ENCODE data around the gene NCOR2. TPM values are rescaled to one million over a fixed set of nuclear protein-coding genes. Genes with fewer than 3 reads are reported as not detected.

The NCOR2 gene
- total RNA-seq, 3 donors from 2014 or later, result 127 to 160 (median 135) TPM

DNA sequence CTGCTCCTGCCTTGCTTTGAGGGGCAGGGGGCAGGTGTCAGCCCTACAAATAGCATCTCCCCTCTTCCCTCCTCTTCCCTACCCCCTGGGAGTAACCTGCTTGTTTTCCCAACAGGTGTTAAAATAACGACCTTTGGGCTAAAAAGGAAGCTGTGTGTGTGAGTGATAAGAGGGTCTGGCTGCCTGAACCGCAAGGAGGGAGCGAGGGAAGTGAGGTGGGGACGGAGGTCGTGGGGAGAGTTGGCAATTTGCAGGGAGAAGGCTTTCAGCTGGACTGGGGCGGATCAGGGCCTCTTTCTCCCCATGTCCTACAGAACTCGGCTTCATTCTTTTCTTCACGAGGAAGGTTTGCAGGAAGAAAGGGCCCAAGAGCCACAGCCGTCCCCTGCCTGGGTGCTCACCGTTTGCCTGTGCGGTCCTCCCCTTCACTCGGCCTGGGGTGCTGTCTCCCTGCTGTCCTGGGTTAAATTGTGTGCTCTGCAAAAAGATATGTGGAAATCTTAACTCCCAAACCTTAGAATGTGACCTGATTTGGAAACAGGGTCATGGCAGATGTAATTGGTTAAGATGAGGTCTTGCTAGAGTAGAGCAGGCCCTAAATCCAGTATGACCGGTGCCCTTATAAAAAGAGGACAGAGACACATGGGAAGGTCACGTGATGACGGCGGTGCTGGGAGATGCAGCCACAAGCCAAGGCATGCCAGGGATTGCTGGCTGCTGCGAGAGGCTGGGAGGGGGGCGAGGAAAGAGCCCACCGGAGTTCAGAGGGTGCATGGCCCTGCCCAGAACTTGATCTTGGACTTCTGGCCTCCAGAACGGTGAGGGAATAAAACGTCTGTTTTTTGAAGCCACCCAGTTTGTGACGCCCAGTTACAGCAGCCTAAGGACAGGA, 38.7 kb upstream of the NCOR2 start:
- Mint-ChIP-seq H3K4me3 (no peak overlapping the region), H3K9me3 (no peaks in the 10 kb centered on the region), H3K36me3 (ENCODE audit: insufficient read depth) (no peaks in the 10 kb centered on the region), H3K4me1 (ENCODE audit: low read depth) (peaks cover 29% of the 10 kb centered on the region), H3K27me3 (ENCODE audit: low read depth) (peaks cover 8% of the 10 kb centered on the region)
- ATAC-seq (no peak), DNase-seq (no peak)

DNA sequence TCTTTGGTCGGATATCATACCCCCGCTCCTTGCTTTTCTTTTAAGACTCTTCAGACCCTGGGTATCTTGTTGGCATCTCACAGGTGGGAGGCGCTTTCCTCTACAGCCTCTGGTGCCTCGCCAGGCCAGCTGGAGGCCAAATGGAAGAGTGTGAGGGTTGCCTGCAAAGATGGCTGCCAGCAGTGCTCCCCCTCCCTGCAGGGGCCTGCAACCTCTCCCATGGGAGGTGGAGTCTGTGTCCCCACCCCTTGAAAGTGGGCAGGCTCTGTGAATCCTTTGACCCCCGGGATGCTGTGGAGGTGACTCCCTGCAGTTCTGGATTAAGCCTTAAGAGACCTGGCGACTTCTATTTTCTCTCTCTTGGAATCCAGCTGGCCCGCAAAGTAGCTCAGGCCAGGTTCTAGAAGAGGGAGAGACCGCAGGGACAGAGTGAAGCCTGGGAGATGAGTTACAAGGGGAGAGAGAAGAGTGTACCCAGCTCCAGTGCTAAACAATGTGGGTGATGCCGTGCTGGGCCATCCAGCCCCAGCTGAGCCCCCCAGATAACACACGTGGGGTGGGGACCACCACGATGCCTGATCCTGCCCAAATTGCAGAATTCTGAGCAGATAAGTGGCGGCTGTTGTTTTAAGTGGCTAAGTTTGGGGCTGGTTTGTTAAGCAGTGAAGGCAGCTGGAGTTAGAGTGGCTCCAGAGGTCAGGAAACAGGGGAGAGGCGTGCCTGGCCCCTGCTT, 37.9 kb upstream of the NCOR2 start:
- DNase-seq (no peak), ATAC-seq (no peak)
- H3K9me3 Mint-ChIP-seq, result no peaks in the 10 kb centered on the region
- H3K36me3 Mint-ChIP-seq (ENCODE audit: insufficient read depth), result no peaks in the 10 kb centered on the region
- H3K27me3 Mint-ChIP-seq (ENCODE audit: low read depth), result peaks cover 8% of the 10 kb centered on the region
- peaks cover 26% of the 10 kb centered on the region for H3K4me1 Mint-ChIP-seq (ENCODE audit: low read depth)
- H3K4me3 Mint-ChIP-seq, result no peak overlapping the region

DNA sequence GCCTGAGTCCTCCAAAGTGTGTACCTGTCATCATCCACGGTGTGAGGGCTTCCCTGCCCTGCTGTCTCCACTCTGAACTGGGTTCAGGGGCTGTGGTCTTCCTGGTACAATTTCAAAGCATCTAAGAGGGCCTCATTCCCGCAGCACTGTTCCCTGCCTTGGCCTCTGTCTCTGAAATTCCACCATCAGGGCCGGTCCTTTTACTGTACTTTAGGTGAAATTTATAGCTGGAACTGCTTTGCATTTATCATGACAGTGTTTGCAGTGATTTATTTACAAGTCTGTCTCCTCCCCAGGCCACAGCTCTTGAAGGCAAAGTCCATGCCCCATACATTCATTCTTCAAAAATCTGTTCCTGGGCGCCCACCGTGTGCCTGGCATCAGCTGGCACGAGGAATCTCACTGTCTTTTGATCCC, 36.9 kb upstream of the NCOR2 start:
- peaks cover 8% of the 10 kb centered on the region for H3K27me3 Mint-ChIP-seq (ENCODE audit: low read depth)
- H3K4me3 Mint-ChIP-seq, result no peak overlapping the region
- DNase-seq (no peak), ATAC-seq (no peak)
- peaks cover 20% of the 10 kb centered on the region for H3K4me1 Mint-ChIP-seq (ENCODE audit: low read depth)
- H3K9me3 Mint-ChIP-seq, result no peaks in the 10 kb centered on the region
- no peaks in the 10 kb centered on the region for H3K36me3 Mint-ChIP-seq (ENCODE audit: insufficient read depth)

DNA sequence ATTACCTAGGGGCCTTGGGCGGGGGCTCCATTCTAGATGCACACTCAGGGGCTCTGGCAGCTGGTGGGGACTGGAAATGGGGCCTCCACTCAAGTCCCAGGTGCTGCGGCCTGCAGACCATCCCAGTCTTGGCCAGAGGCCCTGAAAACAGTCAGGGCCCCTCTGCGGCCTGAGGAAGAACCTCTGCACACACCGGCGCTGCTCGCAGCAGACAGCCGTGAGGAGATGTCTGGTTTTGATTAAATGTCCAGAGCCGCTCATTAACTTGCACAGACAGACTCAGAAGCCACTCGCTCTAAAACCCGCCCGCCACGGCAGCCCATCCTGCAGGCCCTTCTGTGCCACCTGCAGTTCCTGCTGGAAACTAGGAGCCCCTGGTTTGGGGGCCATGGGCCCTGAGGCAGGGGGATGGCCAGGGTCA, 36.4 kb upstream of the NCOR2 start:
- Mint-ChIP-seq H3K4me3 (no peak overlapping the region), H3K36me3 (ENCODE audit: insufficient read depth) (no peaks in the 10 kb centered on the region), H3K9me3 (no peaks in the 10 kb centered on the region), H3K4me1 (ENCODE audit: low read depth) (peaks cover 16% of the 10 kb centered on the region), H3K27me3 (ENCODE audit: low read depth) (peaks cover 8% of the 10 kb centered on the region)
- ATAC-seq (no peak), DNase-seq (no peak)

DNA sequence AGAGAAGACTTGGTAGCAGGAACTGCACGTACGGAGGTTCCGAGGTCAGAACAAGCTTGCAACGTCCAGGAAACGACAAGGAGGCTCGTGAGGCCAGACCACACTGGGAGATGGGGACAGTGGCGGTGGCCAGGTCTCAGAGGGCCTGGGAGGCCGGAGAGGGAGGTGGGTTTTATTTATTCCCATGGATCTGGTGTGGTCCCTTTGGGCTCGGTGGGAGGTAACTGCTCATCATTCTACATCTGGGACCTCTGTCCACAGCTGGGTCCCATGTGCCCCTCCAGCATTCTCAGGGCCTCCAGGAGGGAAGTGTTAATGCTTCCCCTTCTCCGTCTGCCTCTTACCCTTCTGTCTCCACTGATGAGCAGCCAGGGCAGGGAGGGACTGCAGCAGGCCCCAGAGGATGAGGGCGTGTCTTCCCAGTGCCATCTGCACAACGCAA, 35.7 kb upstream of the NCOR2 start:
- peaks cover 4% of the 10 kb centered on the region for H3K27me3 Mint-ChIP-seq (ENCODE audit: low read depth)
- H3K9me3 Mint-ChIP-seq, result no peaks in the 10 kb centered on the region
- no peak overlapping the region for H3K4me3 Mint-ChIP-seq
- ATAC-seq (no peak), DNase-seq (no peak)
- H3K36me3 Mint-ChIP-seq (ENCODE audit: insufficient read depth), result no peaks in the 10 kb centered on the region
- H3K4me1 Mint-ChIP-seq (ENCODE audit: low read depth), result peaks cover 9% of the 10 kb centered on the region

DNA sequence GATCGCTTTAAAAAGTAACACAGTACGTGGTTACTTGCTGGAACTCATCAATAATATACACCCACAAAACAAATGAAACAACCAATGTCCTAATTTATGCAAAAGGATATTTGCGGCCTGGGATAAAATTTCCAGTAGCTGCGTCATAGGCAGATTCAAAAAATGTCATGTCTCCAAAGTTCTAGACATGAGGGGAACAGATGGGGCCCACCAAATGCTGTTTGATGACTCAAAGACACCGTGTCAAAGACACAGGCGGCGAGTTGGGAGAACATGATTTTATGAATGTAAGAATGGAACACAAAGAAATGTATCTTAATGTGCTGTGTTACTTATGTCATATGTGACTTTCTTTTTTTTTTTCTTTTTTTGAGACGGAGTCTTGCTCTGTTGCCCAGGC, 34.3 kb upstream of the NCOR2 start:
- ATAC-seq (no peak), DNase-seq (no peak)
- H3K9me3 Mint-ChIP-seq, result no peaks in the 10 kb centered on the region
- H3K27me3 Mint-ChIP-seq (ENCODE audit: low read depth), result no peaks in the 10 kb centered on the region
- no peak overlapping the region for H3K4me3 Mint-ChIP-seq
- H3K36me3 Mint-ChIP-seq (ENCODE audit: insufficient read depth), result no peaks in the 10 kb centered on the region
- no peaks in the 10 kb centered on the region for H3K4me1 Mint-ChIP-seq (ENCODE audit: low read depth)

DNA sequence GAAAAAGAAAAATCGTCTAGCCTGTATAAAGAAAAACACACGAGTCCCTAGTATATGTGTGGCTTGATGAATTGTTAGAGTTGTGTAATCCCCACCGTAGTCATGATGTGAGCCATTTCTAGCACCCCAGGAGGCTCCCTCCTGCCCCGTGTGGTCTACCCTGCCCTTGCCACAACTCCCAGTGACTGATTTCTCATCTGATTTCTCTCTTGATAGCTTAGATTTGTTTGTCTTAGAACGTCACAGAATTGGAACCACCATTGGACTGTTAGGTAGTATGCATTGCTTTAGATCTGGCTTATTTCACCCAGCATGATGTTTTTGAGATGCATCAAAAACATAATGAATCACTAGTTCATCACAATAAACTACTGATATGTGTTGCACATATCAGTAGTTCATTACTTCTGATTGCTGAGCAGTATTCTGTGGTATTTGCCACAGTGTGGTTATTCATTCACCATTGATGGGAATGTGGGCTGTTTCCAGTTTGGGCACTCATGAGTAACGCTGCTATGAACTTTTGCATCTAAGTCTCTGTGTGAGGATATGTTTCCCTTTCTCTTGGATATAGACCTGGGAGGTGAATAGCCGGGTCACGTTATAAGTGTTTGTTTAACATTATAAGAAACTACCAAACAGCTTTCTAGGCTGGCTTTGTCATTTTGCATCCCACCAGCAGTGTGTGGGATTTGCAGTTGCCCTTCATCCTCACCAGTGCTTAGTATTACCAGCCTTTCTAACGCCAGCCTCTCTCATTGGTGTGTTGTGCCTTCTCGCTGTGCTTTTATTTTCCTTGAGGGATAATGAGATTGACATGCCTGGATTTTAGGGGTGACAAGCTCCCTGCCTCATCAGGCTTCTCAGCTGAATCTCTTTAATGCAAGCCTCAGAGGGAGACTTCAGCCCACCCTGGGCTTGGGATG, 31.9 kb upstream of the NCOR2 start:
- no peaks in the 10 kb centered on the region for H3K36me3 Mint-ChIP-seq (ENCODE audit: insufficient read depth)
- no peaks in the 10 kb centered on the region for H3K9me3 Mint-ChIP-seq
- peak; percentile 83 to 87 for ATAC-seq
- no peak overlapping the region for H3K4me3 Mint-ChIP-seq
- no peak for DNase-seq
- H3K27me3 Mint-ChIP-seq (ENCODE audit: low read depth), result no peaks in the 10 kb centered on the region
- H3K4me1 Mint-ChIP-seq (ENCODE audit: low read depth), result no peaks in the 10 kb centered on the region

DNA sequence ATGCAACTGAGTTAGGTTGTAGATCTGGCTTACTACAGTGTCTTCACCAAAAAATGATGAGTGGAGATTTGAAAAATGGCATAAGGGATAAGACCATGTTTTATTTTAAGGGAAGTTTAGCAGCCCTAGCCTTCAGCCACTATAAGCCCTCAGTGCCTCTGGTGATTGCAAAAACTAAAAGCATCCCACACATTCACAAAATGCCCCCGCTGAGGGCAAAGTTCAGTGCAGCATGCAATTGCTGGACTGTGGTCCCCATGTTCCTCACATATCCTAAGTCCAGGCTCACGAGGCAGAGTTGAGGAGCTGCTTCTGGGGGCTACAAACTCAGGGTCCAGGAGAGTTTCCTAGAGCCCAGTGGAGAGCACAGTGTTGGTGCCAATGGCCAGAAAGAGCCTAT, 29.6 kb upstream of the NCOR2 start:
- ATAC-seq, result no peak
- no peaks in the 10 kb centered on the region for H3K9me3 Mint-ChIP-seq
- no peak overlapping the region for H3K4me3 Mint-ChIP-seq
- no peaks in the 10 kb centered on the region for H3K36me3 Mint-ChIP-seq (ENCODE audit: insufficient read depth)
- H3K4me1 Mint-ChIP-seq (ENCODE audit: low read depth), result peaks cover 7% of the 10 kb centered on the region
- DNase-seq, result no peak
- peaks cover 2% of the 10 kb centered on the region for H3K27me3 Mint-ChIP-seq (ENCODE audit: low read depth)

DNA sequence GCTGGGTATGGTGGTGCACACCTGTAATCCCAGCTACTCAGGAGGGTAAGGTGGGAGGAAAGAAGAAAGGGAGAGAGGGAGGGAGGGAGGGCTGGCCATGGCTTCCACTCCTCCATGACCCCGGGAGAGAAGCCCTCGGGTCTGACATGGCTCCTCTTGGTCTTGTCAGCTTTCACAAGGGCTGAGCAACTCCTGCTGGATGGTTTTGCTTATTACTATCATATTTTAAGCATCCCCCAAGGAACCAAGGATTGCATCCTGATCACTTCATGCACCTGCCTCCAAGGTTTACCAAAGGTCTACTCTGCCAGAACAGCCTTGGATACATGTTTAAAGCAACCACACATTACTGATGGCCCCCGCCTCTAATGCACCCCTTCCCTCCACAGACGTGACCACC, 28.0 kb upstream of the NCOR2 start:
- Mint-ChIP-seq H3K4me3 (no peak overlapping the region), H3K27me3 (ENCODE audit: low read depth) (peaks cover 2% of the 10 kb centered on the region), H3K9me3 (peaks cover 6% of the 10 kb centered on the region), H3K36me3 (ENCODE audit: insufficient read depth) (no peaks in the 10 kb centered on the region), H3K4me1 (ENCODE audit: low read depth) (peaks cover 7% of the 10 kb centered on the region)
- ATAC-seq (no peak), DNase-seq (no peak)

DNA sequence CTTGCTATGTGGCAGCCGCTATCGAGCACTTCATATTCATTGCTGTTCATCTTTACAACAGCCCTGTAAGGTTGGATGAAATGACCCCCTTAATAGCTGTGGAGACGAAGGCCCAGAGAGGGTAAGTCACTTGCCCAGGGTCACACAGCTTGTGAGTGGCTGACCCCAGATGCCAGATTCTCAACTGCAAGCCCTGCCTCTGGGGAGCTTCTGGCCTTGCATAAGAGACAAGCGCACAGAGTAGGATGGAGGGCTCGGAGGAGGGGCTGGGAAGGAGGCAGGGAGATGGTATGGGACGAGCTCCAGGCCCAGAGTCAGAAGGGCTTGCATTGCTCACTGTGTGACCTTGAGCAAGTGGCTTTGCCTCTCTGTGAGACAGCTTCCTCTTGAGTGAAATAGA, 27.4 kb upstream of the NCOR2 start:
- ATAC-seq (no peak), DNase-seq (no peak)
- H3K9me3 Mint-ChIP-seq, result peaks cover 9% of the 10 kb centered on the region
- H3K27me3 Mint-ChIP-seq (ENCODE audit: low read depth), result peaks cover 2% of the 10 kb centered on the region
- no peak overlapping the region for H3K4me3 Mint-ChIP-seq
- H3K36me3 Mint-ChIP-seq (ENCODE audit: insufficient read depth), result no peaks in the 10 kb centered on the region
- H3K4me1 Mint-ChIP-seq (ENCODE audit: low read depth), result peaks cover 7% of the 10 kb centered on the region

DNA sequence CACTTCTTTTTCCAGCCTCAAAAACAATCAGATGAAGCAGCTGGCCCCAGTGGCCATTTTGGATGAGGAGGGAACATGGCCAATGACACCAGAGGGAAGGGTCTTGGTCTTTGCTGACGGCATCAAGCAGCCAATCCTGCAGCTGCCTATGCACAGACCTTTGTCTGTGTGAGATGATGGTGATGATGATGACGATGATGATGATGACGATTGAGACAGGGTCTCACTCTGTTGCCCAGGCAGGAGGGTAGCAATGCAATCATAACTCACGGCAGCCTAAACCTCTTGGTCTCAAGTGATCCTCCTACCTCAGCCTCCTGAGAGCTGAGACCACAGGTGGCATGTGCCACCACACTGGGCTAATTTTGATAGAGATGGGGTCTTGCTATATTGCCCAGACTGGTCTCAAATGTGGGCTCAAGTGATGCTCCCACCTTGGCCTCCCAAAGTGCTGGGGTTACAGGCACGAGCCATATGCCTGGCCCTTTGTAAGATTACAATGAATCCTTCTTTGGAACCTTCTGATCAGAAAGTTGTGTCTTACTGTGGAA, 26.5 kb upstream of the NCOR2 start:
- DNase-seq (no peak), ATAC-seq (no peak)
- H3K4me3 Mint-ChIP-seq, result no peak overlapping the region
- no peaks in the 10 kb centered on the region for H3K36me3 Mint-ChIP-seq (ENCODE audit: insufficient read depth)
- H3K4me1 Mint-ChIP-seq (ENCODE audit: low read depth), result peaks cover 14% of the 10 kb centered on the region
- peaks cover 9% of the 10 kb centered on the region for H3K9me3 Mint-ChIP-seq
- H3K27me3 Mint-ChIP-seq (ENCODE audit: low read depth), result peaks cover 2% of the 10 kb centered on the region

DNA sequence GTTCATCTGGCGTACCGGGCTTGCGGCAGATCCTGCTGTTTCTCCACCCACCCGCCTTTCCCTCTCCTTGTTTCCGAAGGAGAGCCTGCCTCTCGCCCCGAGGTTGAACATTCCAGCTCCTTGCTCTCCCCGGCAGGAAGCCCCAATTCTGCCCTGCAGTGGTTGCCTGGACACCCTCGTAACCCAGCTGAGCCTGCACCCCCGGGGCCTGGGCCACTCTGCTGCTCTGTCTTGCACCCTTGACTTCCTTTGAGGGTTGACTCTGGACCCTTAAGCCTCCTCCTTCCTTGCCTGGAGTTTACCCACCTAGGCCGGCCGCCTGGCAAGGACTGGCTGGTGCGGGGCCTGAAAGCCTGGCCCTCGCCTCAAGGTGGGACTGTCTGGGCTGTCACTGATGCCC, 25.8 kb upstream of the NCOR2 start:
- Mint-ChIP-seq H3K27me3 (ENCODE audit: low read depth) (peaks cover 2% of the 10 kb centered on the region), H3K4me1 (ENCODE audit: low read depth) (peaks cover 19% of the 10 kb centered on the region), H3K9me3 (peaks cover 9% of the 10 kb centered on the region), H3K4me3 (no peak overlapping the region), H3K36me3 (ENCODE audit: insufficient read depth) (no peaks in the 10 kb centered on the region)
- DNase-seq (no peak), ATAC-seq (no peak)

DNA sequence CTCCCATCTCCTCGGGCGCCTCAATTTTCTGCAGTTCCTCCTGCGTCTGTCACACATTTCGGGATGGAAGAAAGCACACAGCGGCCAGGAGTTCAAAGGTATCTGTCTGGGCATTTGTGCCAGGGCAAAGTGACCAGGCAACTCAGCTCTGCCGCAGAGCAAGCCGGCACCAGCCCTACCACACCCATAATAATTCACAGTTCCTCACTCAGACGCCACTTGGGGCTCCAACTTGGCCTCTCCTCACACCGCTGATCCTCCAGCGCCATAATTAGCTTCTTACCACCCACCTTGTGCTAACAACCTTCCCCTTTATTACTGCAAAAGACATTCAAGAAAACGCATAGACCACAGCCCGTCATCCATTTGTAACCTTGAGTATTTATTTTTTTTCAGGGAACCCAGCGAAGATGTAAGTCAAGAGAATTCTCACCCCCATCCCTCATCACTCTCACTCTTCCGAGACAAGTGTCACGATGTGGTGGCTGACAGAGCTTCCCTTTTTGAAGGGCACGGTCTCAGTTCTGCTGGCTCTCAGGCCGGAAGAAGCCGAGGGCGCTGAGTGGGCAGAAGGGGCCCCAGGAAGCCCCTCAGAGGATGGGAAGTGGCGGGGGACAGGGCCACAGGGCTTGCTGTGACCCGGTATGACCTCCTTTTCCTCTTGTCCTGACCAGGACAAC, 25.2 kb upstream of the NCOR2 start:
- no peak for DNase-seq
- H3K36me3 Mint-ChIP-seq (ENCODE audit: insufficient read depth), result no peaks in the 10 kb centered on the region
- peaks cover 2% of the 10 kb centered on the region for H3K27me3 Mint-ChIP-seq (ENCODE audit: low read depth)
- H3K9me3 Mint-ChIP-seq, result peaks cover 9% of the 10 kb centered on the region
- no peak overlapping the region for H3K4me3 Mint-ChIP-seq
- H3K4me1 Mint-ChIP-seq (ENCODE audit: low read depth), result peaks cover 19% of the 10 kb centered on the region
- no peak for ATAC-seq
